Measurements from ENCODE around the gene GHR. TPM values are rescaled to one million over a fixed set of nuclear protein-coding genes. Genes with fewer than 3 reads are reported as not detected.

Gene GHR
- total RNA-seq, 2 donors from 2014 or later, result 0.27 to 1.2 TPM

GRCh38 chr5:42545038-42545437 is 121.8 kb downstream of the GHR start:
- DNase-seq, result no peak
- Histone ChIP-seq H3K27me3 (ENCODE audit: control insufficient read depth, insufficient read depth, low read length, poor library complexity, severe bottlenecking) (peaks cover 35% of the 10 kb centered on the region), H3K36me3 (ENCODE audit: control insufficient read depth, insufficient read depth, low read length) (no peaks in the 10 kb centered on the region), H3K4me3 (ENCODE audit: low read length) (no peak overlapping the region), H3K9ac (ENCODE audit: extremely low read depth, low read length, poor library complexity, severe bottlenecking) (no peak overlapping the region), H3K27ac (ENCODE audit: low read depth, low read length) (no peak overlapping the region), H3K4me1 (ENCODE audit: control insufficient read depth, insufficient read depth, low read length) (no peaks in the 10 kb centered on the region), H3K9me3 (ENCODE audit: control insufficient read depth, low read length) (peaks cover 18% of the 10 kb centered on the region)
- Mint-ChIP-seq H3K27me3 (ENCODE audit: insufficient read depth) (peaks cover 49% of the 10 kb centered on the region), H3K4me3 (no peak overlapping the region), H3K36me3 (ENCODE audit: low read depth) (peaks cover 2% of the 10 kb centered on the region), H3K9me3 (peaks cover 14% of the 10 kb centered on the region), H3K4me1 (peaks cover 5% of the 10 kb centered on the region), H3K27ac (no peak overlapping the region)
- TF ChIP-seq, protein P1, sequence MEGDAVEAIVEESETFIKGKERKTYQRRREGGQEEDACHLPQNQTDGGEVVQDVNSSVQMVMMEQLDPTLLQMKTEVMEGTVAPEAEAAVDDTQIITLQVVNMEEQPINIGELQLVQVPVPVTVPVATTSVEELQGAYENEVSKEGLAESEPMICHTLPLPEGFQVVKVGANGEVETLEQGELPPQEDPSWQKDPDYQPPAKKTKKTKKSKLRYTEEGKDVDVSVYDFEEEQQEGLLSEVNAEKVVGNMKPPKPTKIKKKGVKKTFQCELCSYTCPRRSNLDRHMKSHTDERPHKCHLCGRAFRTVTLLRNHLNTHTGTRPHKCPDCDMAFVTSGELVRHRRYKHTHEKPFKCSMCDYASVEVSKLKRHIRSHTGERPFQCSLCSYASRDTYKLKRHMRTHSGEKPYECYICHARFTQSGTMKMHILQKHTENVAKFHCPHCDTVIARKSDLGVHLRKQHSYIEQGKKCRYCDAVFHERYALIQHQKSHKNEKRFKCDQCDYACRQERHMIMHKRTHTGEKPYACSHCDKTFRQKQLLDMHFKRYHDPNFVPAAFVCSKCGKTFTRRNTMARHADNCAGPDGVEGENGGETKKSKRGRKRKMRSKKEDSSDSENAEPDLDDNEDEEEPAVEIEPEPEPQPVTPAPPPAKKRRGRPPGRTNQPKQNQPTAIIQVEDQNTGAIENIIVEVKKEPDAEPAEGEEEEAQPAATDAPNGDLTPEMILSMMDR (conservative IDR thresholded peaks at IDR 0.05), result no peak
- WGBS, 2 experiments (ENCODE audit: insufficient coverage in 1 of 2, insufficient read length in 1 of 2), result 91 to 92% methylated on average over 1 to 2 of the region's 3 CpGs

- Mint-ChIP-seq H3K4me3 (no peak overlapping the region), H3K27ac (no peak overlapping the region), H3K36me3 (ENCODE audit: low read depth) (no peaks in the 10 kb centered on the region), H3K27me3 (ENCODE audit: insufficient read depth) (peaks cover 63% of the 10 kb centered on the region), H3K4me1 (peaks cover 5% of the 10 kb centered on the region), H3K9me3 (no peaks in the 10 kb centered on the region)
- Histone ChIP-seq H3K9me3 (ENCODE audit: control insufficient read depth, low read length) (no peaks in the 10 kb centered on the region), H3K27ac (ENCODE audit: low read depth, low read length) (no peak overlapping the region), H3K27me3 (ENCODE audit: control insufficient read depth, insufficient read depth, low read length, poor library complexity, severe bottlenecking) (peaks cover 56% of the 10 kb centered on the region), H3K36me3 (ENCODE audit: control insufficient read depth, insufficient read depth, low read length) (no peaks in the 10 kb centered on the region), H3K4me1 (ENCODE audit: control insufficient read depth, insufficient read depth, low read length) (no peaks in the 10 kb centered on the region), H3K4me3 (ENCODE audit: low read length) (no peak overlapping the region), H3K9ac (ENCODE audit: extremely low read depth, low read length, poor library complexity, severe bottlenecking) (no peak overlapping the region)
- TF ChIP-seq, protein P1 (conservative IDR thresholded peaks at IDR 0.05), result no peak
- no peak for DNase-seq
- 96 to 100% methylated on average over 1 to 2 of the region's 2 CpGs for WGBS, 2 experiments (ENCODE audit: insufficient coverage in 1 of 2, insufficient read length in 1 of 2)
These were observed 123.9 kb downstream of the GHR start for GRCh38 chr5:42547141-42547540.

DNA sequence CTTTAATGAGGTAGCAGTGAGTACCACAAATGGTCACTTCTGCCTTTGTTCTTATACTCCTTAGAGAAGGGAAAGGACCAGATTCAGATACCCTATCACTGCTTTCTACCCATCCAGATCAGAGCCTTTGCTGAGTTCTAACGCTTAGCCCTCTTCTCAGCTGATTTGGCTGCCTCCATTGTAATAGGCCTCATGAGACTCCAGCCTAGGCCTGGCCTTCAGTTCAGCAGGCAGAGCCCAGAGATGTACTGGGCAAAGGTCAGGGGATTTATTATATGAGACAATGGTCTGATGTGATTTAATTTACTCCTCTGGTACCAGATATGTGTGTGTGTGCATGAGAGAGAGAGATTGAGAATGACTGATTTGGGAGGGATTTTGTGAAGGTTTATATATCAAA is 124.7 kb downstream of the GHR start:
- 94% methylated on average over 1 of the region's 1 CpG; no CpG with 5 or more reads in 1 of the 2 experiments for WGBS, 2 experiments (ENCODE audit: insufficient coverage in 1 of 2, insufficient read length in 1 of 2)

More for the DNA sequence above, 124.7 kb downstream of the GHR start:
- H3K9me3 Mint-ChIP-seq, result no peaks in the 10 kb centered on the region
- peaks cover 8% of the 10 kb centered on the region for H3K4me1 Mint-ChIP-seq
- TF ChIP-seq, protein P1 (conservative IDR thresholded peaks at IDR 0.05), result no peak
- no peak overlapping the region for H3K9ac ChIP-seq (ENCODE audit: extremely low read depth, low read length, poor library complexity, severe bottlenecking)
- no peaks in the 10 kb centered on the region for H3K36me3 ChIP-seq (ENCODE audit: control insufficient read depth, insufficient read depth, low read length)
- no peak overlapping the region for H3K4me3 ChIP-seq (ENCODE audit: low read length)
- H3K27ac Mint-ChIP-seq, result no peak overlapping the region
- H3K36me3 Mint-ChIP-seq (ENCODE audit: low read depth), result no peaks in the 10 kb centered on the region
- H3K27me3 Mint-ChIP-seq (ENCODE audit: insufficient read depth), result peaks cover 65% of the 10 kb centered on the region
- H3K4me3 Mint-ChIP-seq, result no peak overlapping the region
- no peaks in the 10 kb centered on the region for H3K9me3 ChIP-seq (ENCODE audit: control insufficient read depth, low read length)
- H3K27me3 ChIP-seq (ENCODE audit: control insufficient read depth, insufficient read depth, low read length, poor library complexity, severe bottlenecking), result peaks cover 63% of the 10 kb centered on the region
- H3K4me1 ChIP-seq (ENCODE audit: control insufficient read depth, insufficient read depth, low read length), result peaks cover under 1% of the 10 kb centered on the region
- DNase-seq, result no peak
- no peak overlapping the region for H3K27ac ChIP-seq (ENCODE audit: low read depth, low read length)
